OCI-LY1 (cell line): Measurements from ENCODE around the gene ING4.

Experiments
- H2AFZ ChIP-seq: fragments of 200-600 bp; sonication (generic), shearing (Covaris generic); 2 replicates; pipeline ENCODE4 v1.6.0; 2014; ENCODE audit warnings: antibody characterized with exemption, mild to moderate bottlenecking, low read length
- H3F3A ChIP-seq: fragments of 200-600 bp; sonication (generic), shearing (Covaris generic); 2 replicates; pipeline ENCODE4 v1.6.0; 2014; ENCODE audit warnings: mild to moderate bottlenecking, antibody characterized with exemption, low read length, moderate library complexity; ENCODE audit not compliant: insufficient read depth
- H3K27ac ChIP-seq: fragments of 200-600 bp; sonication (generic); 2 replicates; pipeline ENCODE4 v1.5.1; 2014; ENCODE audit warnings: low read length, mixed run types, mild to moderate bottlenecking, low read depth; ENCODE audit not compliant: poor library complexity, severe bottlenecking
- H3K27me3 ChIP-seq: fragments of 200-600 bp; sonication (generic); 2 replicates; pipeline ENCODE4 v1.6.0; 2014; ENCODE audit warnings: antibody characterized with exemption, mild to moderate bottlenecking, low read length, moderate library complexity; ENCODE audit not compliant: insufficient read depth
- H3K36me3 ChIP-seq: fragments of 200-600 bp; sonication (generic); 2 replicates; pipeline ENCODE4 v1.6.1; 2014; ENCODE audit warnings: mild to moderate bottlenecking, antibody characterized with exemption, low read length, moderate library complexity, mixed read lengths; ENCODE audit not compliant: insufficient read depth
- H3K4me1 ChIP-seq: fragments of 200-600 bp; sonication (generic); 2 replicates; pipeline ENCODE4 v1.5.1; 2014; ENCODE audit warnings: mild to moderate bottlenecking, low read length, moderate library complexity; ENCODE audit not compliant: insufficient read depth, severe bottlenecking
- H3K4me2 ChIP-seq: fragments of 200-600 bp; sonication (generic), shearing (Covaris generic); 2 replicates; pipeline ENCODE4 v1.6.1; 2014; ENCODE audit warnings: low read length
- H3K4me3 ChIP-seq: fragments of 200-600 bp; sonication (generic); 2 replicates; pipeline ENCODE4 v1.5.1; 2014; ENCODE audit warnings: low read length, low read depth, mild to moderate bottlenecking, mixed read lengths; ENCODE audit not compliant: poor library complexity, severe bottlenecking
- H3K79me2 ChIP-seq: fragments of 200-600 bp; shearing (Covaris generic); 2 replicates; pipeline ENCODE4 v1.6.1; 2016; ENCODE audit warnings: mixed run types, low read length, mixed read lengths; ENCODE audit not compliant: insufficient read depth
- H3K9ac ChIP-seq: fragments of 200-600 bp; sonication (generic), shearing (Covaris generic); 2 replicates; pipeline ENCODE4 v1.6.1; 2014; ENCODE audit warnings: mild to moderate bottlenecking, low read length, mixed read lengths
- H3K9me2 ChIP-seq: fragments of 200-600 bp; sonication (generic), shearing (Covaris generic); 2 replicates; pipeline ENCODE4 v1.6.1; 2014; ENCODE audit warnings: low read depth, mild to moderate bottlenecking, low read length, mixed read lengths
- H3K9me3 ChIP-seq: fragments of 200-600 bp; shearing (Covaris generic); 2 replicates; pipeline ENCODE4 v1.6.1; 2014; ENCODE audit warnings: low read length, mixed read lengths
- H4K20me1 ChIP-seq: fragments of 200-600 bp; sonication (generic), shearing (Covaris generic); 2 replicates; pipeline ENCODE4 v1.6.0; 2016; ENCODE audit warnings: mild to moderate bottlenecking, low read length; ENCODE audit not compliant: insufficient read depth
- CTCF ChIP-seq: fragments of 200-600 bp; sonication (generic), shearing (Covaris generic); IDR thresholded peaks from 2 replicates; pipeline ENCODE4 v1.5.1; 2017; ENCODE audit warnings: mild to moderate bottlenecking, antibody characterized with exemption, low read length, moderate library complexity, mixed read lengths
- EZH2 ChIP-seq: fragments of 200-600 bp; sonication (generic), shearing (Covaris generic); IDR thresholded peaks from 2 replicates; pipeline ENCODE4 v1.8.0; 2017; ENCODE audit warnings: borderline replicate concordance, mixed run types, mild to moderate bottlenecking, antibody characterized with exemption, low read length, moderate library complexity, mixed read lengths

The ING4 gene

DNA sequence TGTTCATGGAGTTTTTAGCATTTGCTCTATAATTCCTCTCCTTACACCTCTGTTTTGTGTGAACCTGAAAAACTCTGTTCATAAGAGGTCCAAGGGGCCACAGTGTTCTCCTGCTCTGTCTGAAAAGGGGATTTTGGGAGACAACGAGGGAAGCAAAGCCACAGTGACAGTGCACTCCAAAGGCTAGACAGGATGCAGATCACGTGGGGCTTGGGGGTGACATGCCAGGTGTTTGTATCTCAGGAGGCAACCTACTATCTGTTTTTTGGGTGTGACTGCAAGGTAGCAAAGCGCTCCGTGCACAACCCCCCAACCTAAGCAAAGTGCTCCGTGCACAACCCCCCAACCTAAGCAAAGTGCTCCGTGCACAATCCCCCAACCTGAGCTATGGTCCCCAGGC, 50.7 kb downstream of the ING4 start:
- peak overlapping the region; percentile 86 for H3K27ac ChIP-seq

DNA sequence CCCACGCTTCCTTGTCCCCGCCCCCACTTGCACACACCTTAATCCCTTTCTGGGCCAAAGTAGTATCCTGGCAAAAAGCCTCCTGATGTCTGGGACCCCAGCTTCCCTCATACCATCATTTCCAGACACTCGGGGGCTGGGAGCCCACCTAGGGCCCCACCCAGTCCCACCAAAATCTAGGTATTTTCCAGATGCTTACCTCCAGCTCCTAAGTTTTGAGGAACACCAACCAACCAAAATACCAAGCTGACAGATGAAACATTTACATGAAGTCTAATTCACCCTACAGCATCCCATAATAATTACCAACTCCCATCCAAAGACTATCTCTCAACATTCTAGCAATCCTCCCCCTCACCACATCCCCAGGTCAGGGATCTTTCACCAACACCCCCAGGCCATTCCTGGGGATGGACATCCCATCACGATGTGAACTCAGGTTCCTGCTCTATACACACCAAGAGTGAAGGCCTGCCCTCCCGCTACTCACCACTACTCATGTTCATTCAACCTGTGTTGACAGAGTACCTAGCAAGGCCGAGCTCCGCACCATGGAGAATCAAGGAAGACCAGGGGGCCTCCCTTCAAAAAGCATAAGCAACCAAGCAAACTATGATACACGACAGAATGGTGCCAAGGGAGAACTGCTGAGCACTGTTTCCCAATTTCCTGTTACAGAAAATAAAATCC, 54.2 kb downstream of the ING4 start:
- Histone ChIP-seq H3K27ac (peak overlapping the region; percentile 68), H3K4me1 (peaks cover 53% of the 10 kb centered on the region), H3K4me3 (no peak overlapping the region), H4K20me1 (no peaks in the 10 kb centered on the region; the same call in 1 of the 2 replicates), H3K79me2 (peaks cover 24% of the 10 kb centered on the region), H2AFZ (no peak overlapping the region), H3F3A (peaks cover 19% of the 10 kb centered on the region), H3K4me2 (no peak overlapping the region), H3K36me3 (peaks cover 19% of the 10 kb centered on the region; the same call in 1 of the 2 replicates), H3K9me2 (no peaks in the 10 kb centered on the region), H3K27me3 (no peaks in the 10 kb centered on the region), H3K9ac (no peak overlapping the region), H3K9me3 (no peaks in the 10 kb centered on the region)
- TF ChIP-seq EZH2 (no peak), CTCF (no peak)

More for the DNA sequence above, 50.7 kb downstream of the ING4 start:
- Histone ChIP-seq H2AFZ (no peak overlapping the region), H3K9me3 (no peaks in the 10 kb centered on the region), H4K20me1 (no peaks in the 10 kb centered on the region), H3K79me2 (no peaks in the 10 kb centered on the region), H3F3A (peaks cover 28% of the 10 kb centered on the region), H3K27me3 (no peaks in the 10 kb centered on the region), H3K4me3 (no peak overlapping the region), H3K36me3 (no peaks in the 10 kb centered on the region), H3K9me2 (no peaks in the 10 kb centered on the region), H3K4me2 (peak overlapping the region; percentile 53; the same call in 1 of the 2 replicates), H3K9ac (peak overlapping the region; percentile 36; the same call in 1 of the 2 replicates), H3K4me1 (peaks cover 36% of the 10 kb centered on the region)
- no peak for TF ChIP-seq CTCF
- TF ChIP-seq EZH2: no peak

GRCh38 chr12:6607751-6608591, 54.9 kb downstream of the ING4 start:
- peaks cover 55% of the 10 kb centered on the region for H3K4me1 ChIP-seq
- no peak overlapping the region for H3K4me2 ChIP-seq

More at GRCh38 chr12:6607751-6608591, 54.9 kb downstream of the ING4 start:
- Histone ChIP-seq H3K9me2 (no peaks in the 10 kb centered on the region), H3K27ac (peak overlapping the region; percentile 68), H3F3A (peaks cover 19% of the 10 kb centered on the region), H3K4me3 (no peak overlapping the region), H4K20me1 (no peaks in the 10 kb centered on the region; the same call in 1 of the 2 replicates), H3K27me3 (no peaks in the 10 kb centered on the region), H2AFZ (no peak overlapping the region), H3K79me2 (peaks cover 27% of the 10 kb centered on the region), H3K36me3 (peaks cover 24% of the 10 kb centered on the region; the same call in 1 of the 2 replicates), H3K9me3 (no peaks in the 10 kb centered on the region), H3K9ac (no peak overlapping the region)
- TF ChIP-seq CTCF (no peak), EZH2 (no peak)
